ENCODE measurements around the gene ANKRD11.

ANKRD11 gene

DNA sequence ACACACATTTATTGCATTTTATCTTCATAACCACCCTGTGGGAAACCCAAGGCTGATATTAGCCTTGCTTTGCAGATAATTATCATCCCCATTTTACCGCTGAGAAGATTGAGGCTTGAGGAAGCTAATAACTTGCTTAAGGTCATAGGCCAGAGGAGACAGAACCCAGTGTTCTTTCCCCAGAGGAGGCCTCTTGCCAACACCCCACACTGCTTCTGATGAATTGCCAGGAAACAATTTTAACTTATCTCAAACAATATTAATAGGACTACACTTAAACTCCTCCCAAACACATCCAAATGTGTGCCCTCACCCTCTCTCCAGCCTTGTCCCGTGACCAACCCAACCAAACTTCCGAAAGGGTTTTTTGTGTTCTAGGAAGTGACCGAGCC is 15.7 kb upstream of the ANKRD11 start:
- no peak for DNase-seq

DNA sequence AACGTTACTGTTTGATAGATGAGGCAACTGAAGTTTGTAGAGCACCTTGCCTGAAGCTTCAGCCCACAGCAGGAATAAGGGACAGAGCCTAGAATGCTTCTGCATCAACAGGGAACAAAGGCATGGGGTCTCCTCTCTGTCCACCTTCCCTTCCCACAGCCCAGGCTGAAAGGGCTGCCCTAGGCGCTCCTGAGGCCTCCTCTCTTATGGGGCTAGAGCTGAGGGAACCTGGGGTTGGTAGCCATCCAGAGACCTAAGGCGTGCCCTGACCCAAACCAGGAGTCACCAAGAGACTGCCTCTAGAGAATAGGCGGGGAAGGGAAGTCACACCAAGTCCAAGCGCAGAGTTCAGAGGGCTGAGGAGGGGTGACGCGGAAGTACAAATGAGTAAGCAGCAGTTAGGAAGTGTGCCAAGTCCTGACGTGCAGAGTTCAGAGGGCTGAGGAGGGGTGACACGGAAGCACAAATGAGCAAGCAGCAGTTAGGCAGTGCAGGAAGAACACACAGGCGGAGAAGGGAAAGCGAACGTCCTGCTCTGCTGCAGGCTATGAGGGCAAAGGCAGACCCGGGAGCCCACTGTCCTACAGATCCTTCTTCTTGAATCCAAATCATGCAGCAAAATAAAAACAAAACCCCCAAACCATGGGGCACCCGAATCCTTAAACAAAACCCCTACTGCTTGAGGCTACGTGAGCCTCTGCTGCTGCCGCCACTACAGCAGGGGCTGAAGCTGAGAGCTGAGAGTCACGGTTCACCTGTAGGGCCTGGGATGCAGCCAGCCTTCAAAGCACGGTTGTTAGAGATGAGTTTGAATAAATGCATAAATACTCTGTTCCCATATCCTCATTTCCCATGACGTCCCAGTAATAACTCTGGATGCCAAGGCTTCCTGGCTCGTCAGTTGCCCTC is 15.1 kb upstream of the ANKRD11 start:
- peak; percentile 10 for DNase-seq

DNA sequence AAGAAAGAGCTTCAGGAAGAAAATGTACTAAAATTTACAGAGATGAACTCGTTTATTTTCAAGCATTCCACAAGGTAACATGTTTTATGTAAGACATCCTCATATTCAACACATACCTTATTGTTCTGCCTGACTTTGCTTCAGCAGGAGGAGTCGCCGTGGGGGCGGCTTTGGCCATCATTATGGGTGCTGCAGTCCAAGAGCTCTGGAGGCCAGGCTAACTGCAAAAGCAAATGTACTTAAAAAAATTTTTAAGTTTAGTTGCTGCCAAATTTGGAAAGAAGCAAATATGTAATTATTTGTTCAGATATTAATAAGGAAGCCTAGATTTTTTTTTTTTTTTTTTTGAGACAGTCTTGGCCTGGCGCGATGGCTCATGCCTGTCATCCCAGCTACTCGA is 13.7 kb upstream of the ANKRD11 start:
- no peak for DNase-seq

DNA sequence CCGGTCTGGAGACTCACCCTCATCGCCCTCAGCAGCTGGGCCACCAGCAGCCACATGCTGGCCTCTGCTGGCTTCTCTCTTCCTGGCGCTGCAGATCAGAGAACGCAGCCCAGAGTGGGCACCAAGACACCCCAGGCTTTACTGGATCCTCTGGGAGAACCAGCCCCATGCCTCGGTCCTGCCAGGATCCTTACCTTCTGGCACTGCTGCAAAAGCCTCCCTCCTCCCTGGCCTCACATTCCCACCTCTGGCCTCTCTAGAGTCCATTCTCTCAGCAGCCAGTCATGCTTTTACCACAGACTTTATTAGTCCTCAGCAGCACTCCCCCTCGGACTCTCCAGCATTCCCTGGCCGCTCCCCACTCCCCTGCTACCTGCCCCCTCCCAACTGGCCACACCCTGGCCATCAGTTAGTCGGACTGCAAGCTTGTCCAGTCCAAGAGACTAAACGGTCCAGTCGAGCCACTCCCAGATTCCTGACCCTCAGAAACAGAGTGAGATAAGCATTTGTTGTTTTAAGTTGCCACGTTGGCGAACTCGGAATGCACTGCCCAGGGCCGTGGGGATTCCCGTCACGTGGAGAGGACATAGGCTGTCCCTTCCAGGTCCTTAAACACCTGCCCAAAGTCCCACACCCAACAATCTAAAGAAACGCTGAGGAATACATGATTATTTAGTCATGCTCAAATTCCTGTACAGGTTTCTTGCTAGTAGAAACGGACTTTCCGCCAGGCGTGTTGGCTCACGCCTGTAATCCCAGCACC is 11.9 kb upstream of the ANKRD11 start:
- DNase-seq = no peak

DNA sequence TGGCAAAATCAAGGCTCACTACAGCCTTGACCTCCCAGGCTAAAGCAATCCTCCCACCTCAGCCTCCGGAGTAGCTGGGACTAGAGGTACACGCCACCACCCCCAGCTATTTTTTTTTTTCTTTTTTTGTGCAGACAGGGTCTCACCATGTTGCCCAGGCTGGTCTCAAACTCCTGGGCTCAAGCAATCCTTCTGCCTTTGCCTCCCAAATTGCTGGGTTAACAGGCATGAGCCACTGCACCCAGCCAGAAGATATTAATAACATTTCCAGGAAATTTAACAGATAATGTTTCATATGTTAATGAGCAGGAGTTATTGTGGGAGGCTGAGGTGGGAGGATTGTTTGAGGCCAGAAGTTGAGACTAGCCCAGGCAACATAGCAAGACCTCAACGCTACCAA is 9.4 kb upstream of the ANKRD11 start:
- DNase-seq = no peak

DNA sequence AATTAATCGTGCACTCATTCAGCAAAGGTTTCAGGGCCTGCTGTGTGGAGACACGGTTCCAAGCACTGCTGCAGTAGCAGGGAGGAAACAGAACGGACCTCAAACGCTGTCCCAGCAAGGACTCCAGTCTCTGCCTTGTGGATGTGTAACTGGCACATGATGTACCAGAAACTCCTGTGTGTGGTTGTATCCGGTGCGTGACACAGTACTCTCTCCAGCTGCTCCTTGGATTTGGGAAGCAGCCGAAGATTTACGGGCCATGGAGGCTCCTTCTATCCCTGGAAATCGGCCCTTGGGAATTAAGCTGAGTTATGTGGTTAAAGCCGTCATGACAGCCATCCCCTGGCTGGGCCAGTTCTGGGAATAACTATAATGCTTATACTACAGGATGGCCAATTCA is 8.5 kb upstream of the ANKRD11 start:
- DNase-seq = no peak

DNA sequence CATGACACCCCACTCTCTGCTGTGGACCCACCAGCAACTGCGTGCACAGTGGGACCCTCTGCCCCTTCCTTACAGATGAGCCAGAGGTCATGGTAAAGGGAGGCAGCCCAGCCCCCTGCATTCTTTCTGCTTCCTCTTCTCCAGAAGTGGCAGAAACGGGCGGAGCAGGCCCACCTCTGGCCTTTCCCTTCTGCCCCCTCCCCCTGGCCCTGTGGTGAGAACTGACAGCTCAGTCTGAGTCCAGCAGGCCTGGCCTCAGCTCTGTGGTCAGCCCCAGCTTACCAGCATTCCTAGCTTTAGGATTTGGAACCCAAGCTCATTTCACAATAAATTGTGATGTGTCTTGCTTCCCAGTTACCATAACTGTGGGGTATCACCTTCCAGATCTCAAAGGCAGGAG is 4.8 kb upstream of the ANKRD11 start:
- no peak for DNase-seq

DNA sequence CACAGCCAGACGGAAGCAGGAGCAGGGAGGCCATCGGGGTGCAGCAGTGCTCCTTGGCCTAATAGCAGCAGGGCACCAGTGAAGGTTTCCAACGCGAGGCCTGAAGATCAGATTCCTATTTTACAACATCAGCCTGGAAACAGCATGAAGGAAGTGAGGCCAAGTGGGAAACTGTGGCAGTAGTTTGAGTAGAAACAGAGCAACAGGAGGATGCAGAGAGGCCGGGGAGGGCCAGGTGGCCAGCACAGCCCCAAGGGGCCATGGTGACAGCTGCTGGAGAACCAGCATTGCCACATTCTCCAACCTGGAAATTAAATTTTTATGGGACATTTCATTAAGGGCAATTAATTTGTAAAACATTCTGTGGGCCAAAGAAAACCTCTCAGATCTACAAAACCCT is 3.4 kb upstream of the ANKRD11 start:
- DNase-seq = no peak

DNA sequence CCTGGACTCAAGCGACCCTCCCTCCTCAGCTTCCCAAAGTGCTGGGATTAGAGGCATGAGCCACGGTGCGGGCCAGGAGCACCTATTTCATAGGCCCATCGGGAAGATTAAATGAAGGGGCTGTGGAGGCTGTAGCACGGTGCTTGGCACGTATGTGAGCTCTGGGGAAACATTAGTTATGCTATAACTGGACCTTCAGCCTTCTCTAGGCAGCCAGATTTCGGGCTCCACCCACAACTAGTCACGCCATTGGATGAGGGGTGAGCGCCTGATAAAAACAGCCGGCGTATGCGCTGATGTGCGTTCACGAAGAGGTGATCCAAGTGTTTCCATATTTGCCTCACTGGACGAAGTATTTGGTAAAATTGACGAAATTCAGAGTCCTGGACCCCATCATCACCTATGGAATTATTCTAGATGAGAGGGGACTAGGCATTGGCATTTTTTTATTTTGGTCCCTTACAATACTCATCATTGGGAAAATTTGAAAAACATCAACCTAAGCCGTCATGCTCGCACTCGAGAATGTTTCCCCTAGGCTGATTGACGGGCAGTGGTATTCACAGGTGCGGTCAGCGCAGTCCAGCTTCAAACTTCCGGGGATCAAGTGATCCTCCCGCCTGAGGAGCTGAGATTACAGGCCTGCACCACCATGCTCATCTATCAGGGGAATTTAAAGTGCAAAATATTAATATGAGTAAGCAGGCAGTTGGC is 1.8 kb upstream of the ANKRD11 start:
- DNase-seq = no peak

DNA sequence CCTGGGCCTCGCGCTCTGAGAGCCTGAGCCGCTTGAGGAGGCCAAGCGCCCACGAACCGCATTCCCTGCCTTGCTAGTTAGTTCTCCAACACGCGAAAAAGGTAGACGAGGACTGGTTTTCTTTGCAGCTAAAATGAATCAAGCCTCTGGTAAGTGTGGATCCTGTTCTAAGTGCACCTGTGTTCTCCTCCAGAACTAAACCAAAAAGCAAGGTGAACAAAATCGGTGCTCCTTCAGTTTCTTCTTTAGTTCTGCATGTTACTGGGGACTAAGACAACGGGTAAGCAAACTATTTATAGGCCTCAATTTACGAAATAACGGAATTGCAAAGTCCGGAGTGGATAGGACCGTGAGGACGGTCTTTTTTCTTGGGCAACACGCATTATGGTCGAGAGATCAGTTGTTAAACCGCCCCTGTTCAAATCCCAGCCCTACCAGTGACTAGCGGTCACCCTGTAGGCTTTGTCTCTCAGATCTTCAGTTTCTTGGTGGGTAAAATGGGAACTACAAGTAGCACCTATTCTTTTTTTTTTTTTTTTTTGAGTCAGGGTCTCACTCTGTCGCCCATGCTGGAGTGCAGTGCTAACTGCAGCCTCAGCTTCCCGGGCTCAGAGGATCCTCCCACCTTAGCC is 993 bp upstream of the ANKRD11 start:
- DNase-seq = no peak

DNA sequence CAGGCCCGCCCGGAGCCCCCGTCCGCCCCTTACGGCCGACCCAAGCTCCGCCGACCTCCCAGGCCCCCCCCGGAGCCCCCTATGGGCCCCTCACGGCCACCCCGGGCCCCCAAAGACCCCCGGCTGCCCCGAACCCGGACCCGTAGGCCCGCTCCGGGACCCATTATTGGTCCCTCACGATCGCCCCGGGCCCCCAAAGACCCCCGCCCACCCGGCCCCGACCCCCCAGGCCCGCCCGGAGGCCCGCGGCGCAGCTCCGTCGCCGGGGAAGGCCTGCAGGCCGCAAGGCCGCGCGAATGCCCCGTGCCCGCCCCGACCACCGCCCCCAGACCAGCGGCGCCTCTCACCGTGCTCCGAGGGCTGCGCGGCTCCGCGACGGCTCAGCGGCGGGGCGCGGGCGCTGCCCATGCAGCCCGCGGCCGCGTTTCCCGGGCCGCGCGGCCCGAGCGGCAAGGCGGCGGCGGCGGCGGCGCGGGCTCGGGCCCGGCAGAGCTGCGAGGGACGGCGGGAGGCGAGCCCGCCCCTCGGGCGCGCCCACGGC is 393 bp downstream of the ANKRD11 start:
- no peak for DNase-seq

DNA sequence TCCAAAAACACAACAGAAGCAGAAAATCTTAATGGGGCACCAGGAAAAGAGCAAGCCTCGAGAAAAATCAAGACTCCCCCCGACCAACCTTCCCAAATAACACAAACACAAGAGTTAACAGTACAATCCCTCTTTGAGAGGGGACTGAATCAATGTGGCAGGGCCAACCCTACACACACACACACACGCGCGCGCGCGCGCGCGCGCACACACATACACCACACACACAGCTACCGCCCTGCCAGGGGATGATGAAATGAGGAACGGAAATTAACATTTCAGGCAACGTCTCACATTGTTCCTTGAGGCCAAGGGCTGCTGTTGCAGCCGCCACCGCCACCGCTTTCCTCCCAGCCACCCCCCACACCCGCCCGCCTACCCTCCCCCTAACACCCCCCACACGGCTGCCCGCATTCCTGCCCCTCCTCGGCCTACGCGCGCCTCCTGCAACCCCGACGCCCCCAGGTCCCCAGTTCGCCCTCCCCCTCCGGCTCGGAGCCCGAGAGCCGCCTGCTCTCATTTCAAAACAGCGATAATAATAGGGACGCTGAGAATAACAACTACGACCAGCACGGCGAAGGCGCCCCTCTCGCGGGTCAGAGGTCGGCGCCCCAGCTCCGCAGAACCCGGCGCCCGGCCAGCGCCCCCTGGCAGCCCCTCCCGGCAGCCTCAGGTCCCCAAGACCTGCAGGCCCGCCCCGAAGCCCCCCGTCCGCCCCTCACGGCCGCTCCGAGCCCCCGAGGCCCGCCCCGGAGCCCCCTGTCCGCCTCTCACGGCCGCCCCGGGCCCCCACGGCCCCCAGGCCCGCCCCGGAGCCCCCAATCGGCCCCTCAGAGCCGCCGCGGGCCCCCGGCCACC is 1.1 kb downstream of the ANKRD11 start:
- DNase-seq = peak; percentile 9

DNA sequence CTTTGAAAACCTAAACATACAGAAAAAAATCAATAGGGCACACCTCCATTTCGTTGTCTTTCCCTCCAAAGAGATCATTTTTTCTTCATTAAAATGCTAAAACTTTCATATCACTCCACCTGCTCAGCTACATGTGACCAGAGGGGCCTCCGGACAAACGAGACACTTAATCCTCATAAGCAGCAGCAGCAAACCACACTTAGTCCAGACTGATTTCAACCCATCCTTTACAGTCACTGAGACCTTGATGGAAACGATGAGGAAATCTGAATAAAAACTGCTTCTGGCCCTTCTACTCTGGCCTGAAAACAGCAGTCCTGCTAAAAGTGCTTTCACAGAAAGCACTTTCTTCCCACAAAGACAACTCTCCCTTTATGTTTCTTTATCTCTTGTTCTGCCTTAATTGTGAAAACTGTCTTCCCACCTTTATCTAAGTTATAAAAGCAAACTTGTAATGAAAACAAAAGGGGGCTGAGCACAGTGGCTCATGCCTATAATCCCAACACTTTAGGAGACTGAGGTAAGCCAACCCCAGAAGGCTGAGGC is 4.6 kb downstream of the ANKRD11 start:
- DNase-seq = no peak

DNA sequence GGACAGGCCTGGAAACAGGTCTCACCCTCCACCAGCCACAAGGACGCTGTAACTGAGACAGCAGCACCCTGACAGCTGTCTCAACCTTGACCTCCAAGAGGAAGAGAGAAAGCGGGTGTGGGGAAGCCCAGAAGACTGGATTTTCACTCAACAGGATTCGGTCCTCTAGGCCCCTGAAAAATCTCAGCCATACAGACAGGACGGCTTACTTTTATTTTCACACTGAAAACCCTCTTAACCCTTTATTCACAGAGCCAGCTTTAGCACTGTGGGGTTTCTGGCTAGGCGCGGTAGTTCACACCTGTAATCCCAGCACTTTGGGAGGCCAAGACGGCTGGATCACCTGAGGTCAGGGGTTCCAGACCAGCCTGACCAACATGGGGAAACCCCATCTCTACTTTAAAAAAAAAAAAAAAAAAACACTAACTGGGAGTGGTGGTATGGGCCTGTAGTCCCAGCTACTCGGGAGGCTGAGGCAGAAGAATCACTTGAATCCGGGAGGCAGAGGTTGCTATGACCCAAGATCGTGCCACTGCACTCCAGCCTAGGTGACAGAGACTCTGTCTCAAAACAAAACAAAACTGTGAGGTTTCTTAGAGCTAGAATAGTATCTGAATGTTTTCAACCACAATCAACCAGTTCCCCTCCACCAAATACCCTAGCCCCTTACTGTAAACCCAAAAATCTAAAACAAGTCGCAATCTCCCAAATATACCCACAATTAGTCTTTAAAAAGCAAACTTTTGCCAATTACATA is 5.3 kb downstream of the ANKRD11 start:
- DNase-seq = no peak

DNA sequence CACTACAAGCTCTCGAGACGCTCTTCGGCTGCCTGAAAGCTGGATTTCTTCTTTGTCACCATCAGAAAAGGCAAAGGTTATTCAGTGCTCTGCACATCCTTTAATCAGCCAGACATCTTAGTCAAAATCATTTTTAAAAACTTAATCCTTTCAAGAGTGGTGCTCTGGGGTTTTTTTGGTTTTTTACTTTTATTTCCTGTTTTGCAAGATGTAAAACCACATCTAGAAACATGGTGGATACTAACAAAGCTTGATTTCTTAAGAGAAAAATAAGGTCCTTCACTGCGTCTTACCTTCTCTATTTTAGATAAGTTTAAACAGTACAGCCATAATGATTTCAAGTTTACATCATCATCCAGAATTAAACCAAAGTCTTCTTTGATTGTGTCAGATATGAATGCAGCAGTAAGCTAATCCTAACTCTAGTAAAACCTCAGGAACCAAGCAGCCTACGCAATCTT is 6.3 kb downstream of the ANKRD11 start:
- DNase-seq = no peak

DNA sequence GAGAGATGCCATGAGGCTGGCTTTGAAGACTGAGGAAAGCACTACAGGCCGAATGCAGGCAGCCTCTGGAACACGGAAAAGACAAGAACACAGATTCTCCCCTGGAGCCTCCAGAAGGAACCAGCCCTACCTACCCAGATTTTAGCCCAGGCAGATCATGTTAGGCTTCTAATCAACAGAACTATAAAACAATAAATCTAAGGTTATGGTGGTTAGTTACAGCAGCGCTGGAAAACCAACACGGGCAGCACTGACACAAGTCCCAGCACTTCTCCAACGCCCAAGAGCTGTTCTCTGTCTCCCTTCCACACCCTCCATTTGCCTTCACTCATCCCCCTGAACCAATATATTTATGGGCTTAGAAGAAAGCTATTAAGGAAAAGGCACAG is 7.5 kb downstream of the ANKRD11 start:
- no peak for DNase-seq

DNA sequence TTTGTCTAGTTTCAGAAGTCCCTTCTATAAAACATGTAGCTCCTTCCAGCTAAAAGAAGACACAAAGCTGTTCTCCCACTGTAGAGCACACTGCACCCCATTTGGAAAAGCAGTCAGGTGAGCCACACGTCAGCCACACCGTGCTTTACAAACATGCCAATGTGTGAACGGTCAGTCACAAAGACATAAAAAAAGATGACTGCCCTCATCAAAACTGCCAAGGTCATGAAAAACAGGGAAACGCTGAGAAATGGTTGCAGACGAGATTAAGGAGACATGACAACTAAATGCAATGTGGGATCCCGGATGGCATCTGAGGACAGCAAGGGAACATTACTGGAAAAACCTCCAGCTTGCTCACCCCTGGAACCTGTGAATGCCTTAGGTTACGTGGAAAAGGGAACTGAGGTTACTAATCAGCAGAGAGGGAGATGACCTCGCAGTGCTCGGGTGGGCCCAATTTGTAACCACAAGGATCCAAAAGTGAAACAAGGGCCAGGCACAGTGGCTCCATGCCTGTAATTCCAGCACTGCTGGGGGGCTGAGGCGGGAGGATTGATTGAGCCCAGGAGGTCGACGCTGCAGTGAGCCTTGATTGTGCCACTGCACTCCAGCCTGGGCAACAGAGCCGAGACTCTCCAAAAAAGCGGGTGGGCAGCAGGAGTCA is 8.1 kb downstream of the ANKRD11 start:
- DNase-seq = no peak

DNA sequence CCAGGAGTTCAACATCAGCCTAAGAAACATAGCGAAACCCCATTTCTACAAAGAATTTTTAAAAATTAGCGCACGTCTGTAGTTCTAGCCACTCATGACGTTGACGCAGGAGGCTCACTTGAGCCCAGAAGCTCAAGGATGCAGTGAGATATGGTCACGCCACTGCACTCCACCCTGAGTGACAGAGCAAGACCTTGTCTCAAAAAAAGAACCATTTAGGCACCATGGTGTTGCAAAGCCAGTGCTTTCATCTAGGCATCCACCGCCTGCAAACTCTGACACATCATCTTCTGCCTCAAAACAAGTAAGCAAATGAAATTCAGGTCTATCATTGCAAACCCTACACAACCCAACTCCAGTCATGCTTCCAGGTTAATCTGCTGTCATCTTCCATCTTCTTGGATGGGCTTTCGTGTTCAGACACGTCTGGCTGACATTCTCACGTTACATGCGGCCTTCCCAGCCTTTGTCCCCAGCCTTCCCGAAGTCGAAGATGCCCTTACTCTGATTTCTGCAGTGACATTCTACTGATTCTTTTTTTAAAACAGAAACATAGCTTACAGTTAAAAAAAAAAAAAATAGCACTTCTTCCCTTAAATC is 8.9 kb downstream of the ANKRD11 start:
- DNase-seq = no peak

DNA sequence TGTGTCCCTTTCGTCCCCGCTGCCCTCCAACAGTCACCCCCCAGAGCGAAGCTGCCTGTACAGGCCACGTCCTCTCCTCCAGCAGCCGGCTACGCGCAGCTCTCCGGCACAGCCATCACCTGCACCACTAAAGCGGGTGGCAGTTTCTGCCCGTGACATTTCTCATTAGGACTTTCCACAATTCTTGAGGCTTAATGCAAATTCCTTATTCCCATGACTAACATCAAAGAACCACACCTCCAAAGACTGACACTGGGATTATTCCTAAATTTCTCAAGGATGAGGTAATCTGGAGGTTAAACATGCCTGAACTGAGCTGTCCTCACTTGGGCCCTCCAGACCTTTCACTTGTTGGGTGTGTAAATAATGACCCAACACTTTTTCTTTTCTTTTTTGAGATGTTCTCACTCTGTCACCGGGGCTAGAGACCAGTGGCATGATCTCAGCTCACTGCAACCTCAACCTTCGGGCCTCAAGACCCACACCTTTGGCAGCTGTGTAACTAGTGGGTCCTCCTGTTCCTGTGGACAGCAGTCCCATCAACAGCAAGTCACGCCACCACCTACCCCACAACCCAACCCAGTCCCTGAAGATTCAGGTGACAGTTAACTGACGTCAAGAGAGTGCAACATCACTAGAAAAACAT is 11.7 kb downstream of the ANKRD11 start:
- no peak for DNase-seq

Measured in NCI-H774 (cell line).